Activated T-cell treated with anti-CD3 and anti-CD28 coated beads, Interleukin-2, amount 50 U/mL, for 72 hours (primary cell): ENCODE data around the gene SLC25A25. TPM values are rescaled to one million over a fixed set of nuclear protein-coding genes. Genes with fewer than 3 reads are reported as not detected.
"Not testable (repeated sequence)": the region's sequence is repeated elsewhere in the genome, so short reads cannot be mapped to it uniquely, and the experiment has no call there.

Experiments used
- ATAC-seq, 2 donors: fragments of 150-1000 bp; cut with Tn5 transposase; replicated peaks in 1 of 2; 2 replicates each; pipeline ENCODE4 v1.10.0; 2021; ENCODE audit warnings: moderate library complexity in 2 of 2, mild to moderate bottlenecking in 1 of 2
- DNase-seq, 2 donors: peaks; one replicate each; pipeline ENCODE4 v3.0.0; 2021 to 2022; ENCODE audit warnings: mixed read lengths in 1 of 2
- H3K27ac Mint-ChIP-seq: one replicate; pipeline ENCODE4 v1.8.0; 2022; ENCODE audit warnings: mild to moderate bottlenecking, moderate library complexity, mixed read lengths
- H3K27me3 Mint-ChIP-seq: one replicate; pipeline ENCODE4 v1.8.0; 2022; ENCODE audit warnings: low read depth, mixed read lengths
- H3K36me3 Mint-ChIP-seq, 2 donors: one replicate each; pipeline ENCODE4 v1.8.0; 2022; ENCODE audit warnings: mixed read lengths in 2 of 2, mild to moderate bottlenecking in 1 of 2; ENCODE audit not compliant: insufficient read depth in 2 of 2
- H3K4me1 Mint-ChIP-seq: one replicate; pipeline ENCODE4 v1.8.0; 2022; ENCODE audit warnings: low read depth, mixed read lengths
- H3K4me3 Mint-ChIP-seq, 2 donors: one replicate each; pipeline ENCODE4 v1.8.0; 2022; ENCODE audit warnings: mild to moderate bottlenecking in 2 of 2, mixed read lengths in 2 of 2, moderate library complexity in 2 of 2
- H3K9me3 Mint-ChIP-seq, 2 donors: one replicate each; pipeline ENCODE4 v1.8.0; 2022; ENCODE audit warnings: mixed read lengths in 2 of 2
- total RNA-seq, 2 donors: library from RNA; stranded (reverse); gene quantifications; one replicate each; pipeline ENCODE4 v1.2.3, GENCODE V29; 2022

Gene SLC25A25
- total RNA-seq, 2 donors from 2014 or later: 9.7 to 11.2 TPM

DNA sequence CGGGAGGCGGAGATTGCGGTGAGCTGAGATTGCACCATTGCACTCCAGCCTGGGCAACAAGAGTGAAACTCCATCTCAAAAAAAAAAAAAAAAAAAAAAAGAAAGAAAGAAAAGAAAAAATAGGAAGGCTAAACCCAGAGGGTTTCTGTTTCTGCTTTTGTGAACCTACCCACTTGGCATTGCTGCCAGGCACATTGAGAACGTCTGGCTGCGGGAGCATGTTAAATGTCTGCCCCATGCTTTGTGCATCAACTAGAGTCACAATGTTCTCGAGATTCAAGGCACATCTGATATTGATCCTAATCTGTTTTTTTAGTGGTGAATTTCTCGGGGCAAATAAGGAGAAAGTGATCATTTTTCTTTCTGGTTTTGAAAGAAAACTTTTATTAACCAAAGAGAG, 2.8 kb downstream of the SLC25A25 start:
- no peaks in the 10 kb centered on the region for H3K9me3 Mint-ChIP-seq
- H3K4me3 Mint-ChIP-seq: peak overlapping the region; percentile 84 to 94
- peaks cover 49% of the 10 kb centered on the region for H3K4me1 Mint-ChIP-seq
- DNase-seq (no peak), ATAC-seq (no peak)
- H3K36me3 Mint-ChIP-seq: peaks cover 0 to 4% of the 10 kb centered on the region in 2 donors
- peak overlapping the region; percentile 91 for H3K27ac Mint-ChIP-seq
- no peaks in the 10 kb centered on the region for H3K27me3 Mint-ChIP-seq

DNA sequence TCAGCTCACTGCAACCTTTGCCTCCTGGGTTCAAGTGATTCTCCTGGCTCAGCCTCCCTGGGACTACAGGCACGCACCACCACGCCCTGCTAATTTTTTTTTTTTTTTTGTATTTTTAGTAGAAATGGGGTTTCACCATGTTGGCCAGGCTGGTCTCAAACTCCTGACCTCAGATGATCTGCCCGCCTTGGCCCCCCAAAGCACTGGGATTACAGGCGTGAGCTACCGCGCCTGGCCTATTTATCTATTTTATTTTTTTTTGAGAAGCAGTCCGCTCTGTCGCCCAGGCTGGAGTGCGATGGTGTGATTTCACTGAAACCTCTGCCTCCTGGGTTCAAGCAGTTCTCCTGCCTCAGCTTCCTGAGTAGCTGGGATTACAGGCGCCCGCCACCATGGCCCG, 3.4 kb downstream of the SLC25A25 start:
- not testable (repeated sequence) for ATAC-seq
- peak overlapping the region; percentile 91 to 94 for H3K4me3 Mint-ChIP-seq

GRCh38 chr9:128072144-128073021, 4.4 kb downstream of the SLC25A25 start:
- peaks cover 2 to 4% of the 10 kb centered on the region in 2 donors for H3K36me3 Mint-ChIP-seq
- peaks cover 57% of the 10 kb centered on the region for H3K4me1 Mint-ChIP-seq
- ATAC-seq: no peak
- peak overlapping the region; percentile 91 to 94 for H3K4me3 Mint-ChIP-seq
- H3K27ac Mint-ChIP-seq: peak overlapping the region; percentile 97
- H3K9me3 Mint-ChIP-seq: no peaks in the 10 kb centered on the region
- H3K27me3 Mint-ChIP-seq: no peaks in the 10 kb centered on the region
- peak; percentile 58 to 69 for DNase-seq

More for the DNA sequence above, 3.4 kb downstream of the SLC25A25 start:
- not testable (repeated sequence) for DNase-seq, H3K9me3 Mint-ChIP-seq, H3K27me3 Mint-ChIP-seq, H3K36me3 Mint-ChIP-seq
- H3K4me1 Mint-ChIP-seq: peaks cover 49% of the 10 kb centered on the region
- peak overlapping the region; percentile 97 for H3K27ac Mint-ChIP-seq

GRCh38 chr9:128073253-128073886, 5.3 kb downstream of the SLC25A25 start:
- Mint-ChIP-seq H3K4me1 (peaks cover 67% of the 10 kb centered on the region), H3K9me3 (no peaks in the 10 kb centered on the region), H3K27ac (peak overlapping the region; percentile 94), H3K27me3 (no peaks in the 10 kb centered on the region), H3K36me3 (peaks cover 2 to 4% of the 10 kb centered on the region in 2 donors), H3K4me3 (peak overlapping the region; percentile 39 to 54)
- ATAC-seq: no peak
- no peak for DNase-seq

DNA sequence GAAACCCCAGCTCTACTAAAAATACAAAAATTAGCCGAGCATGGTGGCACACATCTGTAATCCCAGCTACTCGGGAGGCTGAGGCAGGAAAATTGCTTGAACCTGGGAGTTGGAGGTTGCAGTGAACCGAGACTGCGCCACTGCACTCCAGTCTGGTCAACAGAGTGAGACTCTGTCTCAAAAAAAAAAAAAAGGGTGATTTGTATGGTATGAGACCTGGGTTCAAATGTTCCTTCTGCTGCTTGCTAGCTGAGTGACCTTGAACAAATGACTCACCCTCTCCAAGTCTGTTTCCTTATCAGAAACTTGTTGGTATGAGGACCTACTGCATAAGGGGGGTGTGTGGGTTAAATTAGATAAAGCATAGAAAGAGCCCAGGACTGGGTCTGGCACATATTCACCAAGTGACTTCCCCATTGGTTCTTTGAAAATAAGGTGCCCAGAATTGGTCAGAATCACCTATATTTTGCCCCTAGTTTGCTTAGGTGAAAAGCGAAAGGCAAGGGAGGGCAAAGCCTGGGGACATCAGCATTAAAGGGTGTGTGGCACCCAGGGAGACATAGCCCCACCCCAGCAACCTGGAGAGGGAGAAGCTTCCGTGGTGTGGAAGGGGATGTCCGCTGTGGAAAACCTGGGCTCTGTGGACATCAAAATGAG, 9.9 kb downstream of the SLC25A25 start:
- ATAC-seq (peak; percentile 32 to 43), DNase-seq (no peak)
- Mint-ChIP-seq H3K36me3 (peaks cover 2 to 8% of the 10 kb centered on the region in 2 donors), H3K4me3 (peak overlapping the region; percentile 3 to 75), H3K9me3 (no peaks in the 10 kb centered on the region), H3K27me3 (no peaks in the 10 kb centered on the region), H3K27ac (peak overlapping the region; percentile 80), H3K4me1 (peaks cover 61% of the 10 kb centered on the region)

GRCh38 chr9:128078504-128079434, 10.7 kb downstream of the SLC25A25 start:
- H3K4me3 Mint-ChIP-seq: peak overlapping the region; percentile 20 to 75
- H3K27me3 Mint-ChIP-seq: no peaks in the 10 kb centered on the region
- DNase-seq: no peak
- no peaks in the 10 kb centered on the region for H3K9me3 Mint-ChIP-seq
- peaks cover 53% of the 10 kb centered on the region for H3K4me1 Mint-ChIP-seq
- H3K36me3 Mint-ChIP-seq: peaks cover 2 to 3% of the 10 kb centered on the region in 2 donors
- peak in 1 of 2 donors; percentile 38 for ATAC-seq
- peak overlapping the region; percentile 80 for H3K27ac Mint-ChIP-seq

DNA sequence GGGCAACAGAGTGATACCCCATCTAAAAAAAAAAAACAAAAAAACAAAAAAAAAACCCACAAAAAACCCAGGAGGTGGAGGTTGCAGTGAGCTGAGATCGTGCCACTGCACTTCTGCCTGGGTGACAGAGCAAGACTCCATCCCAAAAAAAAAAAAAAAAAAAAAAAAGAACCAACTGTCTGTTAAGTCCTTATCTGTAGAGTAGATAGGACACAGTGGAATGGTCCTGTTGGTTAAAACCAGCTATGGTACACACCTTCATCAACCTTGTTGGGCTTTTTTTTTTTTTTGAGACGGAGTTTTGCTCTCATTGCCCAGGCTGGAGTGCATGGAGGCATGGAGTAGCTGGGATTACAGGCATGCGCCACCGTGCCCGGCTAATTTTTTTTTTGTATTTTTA, 12.2 kb downstream of the SLC25A25 start:
- Mint-ChIP-seq H3K9me3 (no peaks in the 10 kb centered on the region), H3K27me3 (no peaks in the 10 kb centered on the region), H3K36me3 (peaks cover 3 to 6% of the 10 kb centered on the region in 2 donors), H3K27ac (no peak overlapping the region), H3K4me3 (no peak overlapping the region), H3K4me1 (peaks cover 53% of the 10 kb centered on the region)
- DNase-seq: no peak
- no peak for ATAC-seq

DNA sequence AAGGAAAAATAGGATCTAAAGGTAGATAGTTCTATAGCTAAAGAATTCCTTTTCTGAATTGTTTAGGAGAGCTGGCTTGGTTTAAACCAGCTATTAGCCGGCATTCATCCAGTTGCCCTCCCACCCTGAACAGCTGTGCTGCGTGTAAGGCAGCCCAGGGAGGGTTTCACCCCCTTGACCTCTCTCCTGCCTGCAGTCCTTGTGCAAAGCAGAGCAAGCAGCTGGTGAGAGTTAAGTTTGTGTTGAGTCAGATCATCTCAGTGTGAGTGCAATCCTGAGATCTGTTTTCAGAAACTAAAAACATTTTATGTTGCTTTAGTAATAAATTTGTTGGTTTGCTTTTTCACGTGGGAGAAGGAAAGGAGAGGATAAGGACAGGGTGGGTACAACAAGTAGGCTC, 13.0 kb downstream of the SLC25A25 start:
- Mint-ChIP-seq H3K27me3 (no peaks in the 10 kb centered on the region), H3K4me3 (peak overlapping the region in 1 of 2 donors; percentile 58), H3K27ac (peak overlapping the region; percentile 92), H3K36me3 (peaks cover 3 to 6% of the 10 kb centered on the region in 2 donors), H3K9me3 (no peaks in the 10 kb centered on the region), H3K4me1 (peaks cover 53% of the 10 kb centered on the region)
- no peak for DNase-seq
- ATAC-seq: no peak

GRCh38 chr9:128082151-128082550, 14.1 kb downstream of the SLC25A25 start:
- Mint-ChIP-seq H3K4me3 (no peak overlapping the region), H3K27me3 (no peaks in the 10 kb centered on the region), H3K4me1 (peaks cover 47% of the 10 kb centered on the region), H3K9me3 (no peaks in the 10 kb centered on the region), H3K36me3 (peaks cover 3 to 4% of the 10 kb centered on the region in 2 donors), H3K27ac (peak overlapping the region; percentile 92)
- DNase-seq (no peak), ATAC-seq (no peak)

- Mint-ChIP-seq H3K27me3 (no peaks in the 10 kb centered on the region), H3K4me1 (peaks cover 33% of the 10 kb centered on the region), H3K9me3 (no peaks in the 10 kb centered on the region), H3K36me3 (peaks cover 4 to 5% of the 10 kb centered on the region in 2 donors), H3K27ac (peak overlapping the region; percentile 74), H3K4me3 (no peak overlapping the region)
- ATAC-seq (no peak), DNase-seq (no peak)
These were observed 16.7 kb downstream of the SLC25A25 start for GRCh38 chr9:128084746-128085145.

DNA sequence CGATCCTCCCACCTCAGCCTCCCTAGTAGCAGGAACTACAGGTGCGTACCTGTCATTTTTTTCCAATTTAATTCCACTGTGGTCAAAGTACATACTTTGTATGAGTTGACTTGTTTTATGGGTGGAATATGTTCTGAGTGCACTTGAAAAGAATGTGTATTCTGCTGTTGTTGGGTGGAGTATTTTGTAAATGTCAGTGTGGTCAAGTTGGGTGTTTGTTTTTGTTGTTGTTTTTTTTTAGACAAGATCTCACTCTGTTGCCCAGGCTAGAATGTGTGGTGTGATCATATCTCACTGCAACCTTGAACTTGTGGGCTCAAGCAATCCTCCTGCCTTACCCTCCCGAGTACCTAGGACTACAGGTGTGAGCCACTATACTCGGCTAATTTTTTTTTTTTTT, 17.9 kb downstream of the SLC25A25 start:
- DNase-seq: no peak
- H3K27me3 Mint-ChIP-seq: no peaks in the 10 kb centered on the region
- H3K4me1 Mint-ChIP-seq: peaks cover 34% of the 10 kb centered on the region
- no peak overlapping the region for H3K27ac Mint-ChIP-seq
- no peaks in the 10 kb centered on the region for H3K9me3 Mint-ChIP-seq
- ATAC-seq: no peak
- H3K4me3 Mint-ChIP-seq: no peak overlapping the region
- peaks cover 3 to 4% of the 10 kb centered on the region in 2 donors for H3K36me3 Mint-ChIP-seq

DNA sequence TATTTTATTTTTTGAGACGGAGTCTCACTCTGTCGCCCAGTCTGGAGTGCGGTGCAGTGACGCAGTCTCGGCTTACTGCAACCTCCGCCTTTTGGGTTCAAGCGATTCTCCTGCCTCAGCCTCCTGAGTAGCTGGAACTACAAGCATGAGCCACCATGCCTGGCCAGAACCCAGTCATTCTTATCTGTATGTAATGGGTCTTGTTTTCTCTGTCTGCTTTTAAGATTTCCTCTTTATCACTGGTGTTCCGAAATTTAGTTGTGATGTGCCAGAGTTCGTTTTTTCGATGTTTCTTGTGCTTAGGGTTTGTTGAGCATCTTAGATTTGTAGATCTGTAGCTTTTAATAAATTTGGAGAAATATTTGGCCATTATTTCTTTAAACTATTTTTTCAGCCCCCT, 19.2 kb downstream of the SLC25A25 start:
- Mint-ChIP-seq H3K4me3 (no peak overlapping the region), H3K27ac (peak overlapping the region; percentile 55), H3K27me3 (no peaks in the 10 kb centered on the region), H3K4me1 (peaks cover 29% of the 10 kb centered on the region), H3K36me3 (peaks cover 3 to 4% of the 10 kb centered on the region in 2 donors), H3K9me3 (no peaks in the 10 kb centered on the region)
- ATAC-seq (no peak), DNase-seq (no peak)
